ENCODE data around the gene SHB.

Gene SHB

GRCh38 chr9:38004809-38005560, 64.0 kb downstream of the SHB start:
- H3K79me2 ChIP-seq (ENCODE audit: low read length): no peaks in the 10 kb centered on the region
- H3K4me3 ChIP-seq (ENCODE audit: low read length): no peak overlapping the region
- TF ChIP-seq EZH2phosphoT487 (IDR thresholded peaks at IDR 0.05; ENCODE audit: low read length): no peak
- TF ChIP-seq EZH2 (optimal IDR thresholded peaks at IDR 0.05; ENCODE audit: low read depth, low read length): no peak
- no peak for TF ChIP-seq CTCF (IDR thresholded peaks at IDR 0.05; ENCODE audit: low read length)
- H2AFZ ChIP-seq (ENCODE audit: low read length): no peak overlapping the region
- peaks cover 4% of the 10 kb centered on the region for H3K4me1 ChIP-seq (ENCODE audit: low read length)
- H3K4me2 ChIP-seq (ENCODE audit: low read depth, low read length): no peak overlapping the region
- no peak overlapping the region for H3K27ac ChIP-seq (ENCODE audit: low read length)
- H3K9me3 ChIP-seq (replicated peaks; ENCODE audit: insufficient read depth, low read length): no peaks in the 10 kb centered on the region
- no peaks in the 10 kb centered on the region for H3K36me3 ChIP-seq (replicated peaks; ENCODE audit: insufficient read depth, low read length)
- H3F3A ChIP-seq (ENCODE audit: insufficient read depth, low read length): no peaks in the 10 kb centered on the region
- H3K27me3 ChIP-seq (replicated peaks; ENCODE audit: insufficient read depth, low read length): no peaks in the 10 kb centered on the region
- no peaks in the 10 kb centered on the region for H3K9me2 ChIP-seq (replicated peaks; ENCODE audit: insufficient read depth, low read length)
- no peak overlapping the region for H3K9ac ChIP-seq (ENCODE audit: low read length)
- no peak for DNase-seq
- H4K20me1 ChIP-seq (ENCODE audit: insufficient read depth, low read length): no peaks in the 10 kb centered on the region

GRCh38 chr9:38003946-38004808, 64.8 kb downstream of the SHB start:
- H3K9ac ChIP-seq (ENCODE audit: low read length): no peak overlapping the region
- H3K4me2 ChIP-seq (ENCODE audit: low read depth, low read length): no peak overlapping the region
- TF ChIP-seq EZH2 (optimal IDR thresholded peaks at IDR 0.05; ENCODE audit: low read depth, low read length) (no peak), CTCF (IDR thresholded peaks at IDR 0.05; ENCODE audit: low read length) (no peak), EZH2phosphoT487 (IDR thresholded peaks at IDR 0.05; ENCODE audit: low read length) (no peak)
- H2AFZ ChIP-seq (ENCODE audit: low read length): no peak overlapping the region
- H3K36me3 ChIP-seq (replicated peaks; ENCODE audit: insufficient read depth, low read length): no peaks in the 10 kb centered on the region
- peaks cover 4% of the 10 kb centered on the region for H3K4me1 ChIP-seq (ENCODE audit: low read length)
- no peak overlapping the region for H3K27ac ChIP-seq (ENCODE audit: low read length)
- no peak for DNase-seq
- H3K9me2 ChIP-seq (replicated peaks; ENCODE audit: insufficient read depth, low read length): no peaks in the 10 kb centered on the region
- H3K79me2 ChIP-seq (ENCODE audit: low read length): no peaks in the 10 kb centered on the region
- H3F3A ChIP-seq (ENCODE audit: insufficient read depth, low read length): no peaks in the 10 kb centered on the region
- no peaks in the 10 kb centered on the region for H4K20me1 ChIP-seq (ENCODE audit: insufficient read depth, low read length)
- no peak overlapping the region for H3K4me3 ChIP-seq (ENCODE audit: low read length)
- no peaks in the 10 kb centered on the region for H3K27me3 ChIP-seq (replicated peaks; ENCODE audit: insufficient read depth, low read length)
- H3K9me3 ChIP-seq (replicated peaks; ENCODE audit: insufficient read depth, low read length): no peaks in the 10 kb centered on the region

- DNase-seq: no peak
- H3K36me3 ChIP-seq (replicated peaks; ENCODE audit: insufficient read depth, low read length): no peaks in the 10 kb centered on the region
- no peaks in the 10 kb centered on the region for H3K27me3 ChIP-seq (replicated peaks; ENCODE audit: insufficient read depth, low read length)
- no peak overlapping the region for H3K9ac ChIP-seq (ENCODE audit: low read length)
- H2AFZ ChIP-seq (ENCODE audit: low read length): no peak overlapping the region
- no peak for TF ChIP-seq EZH2 (optimal IDR thresholded peaks at IDR 0.05; ENCODE audit: low read depth, low read length)
- no peak for TF ChIP-seq CTCF (IDR thresholded peaks at IDR 0.05; ENCODE audit: low read length)
- no peak for TF ChIP-seq EZH2phosphoT487 (IDR thresholded peaks at IDR 0.05; ENCODE audit: low read length)
- H3K4me3 ChIP-seq (ENCODE audit: low read length): no peak overlapping the region
- H3K27ac ChIP-seq (ENCODE audit: low read length): no peak overlapping the region
- no peak overlapping the region for H3K4me2 ChIP-seq (ENCODE audit: low read depth, low read length)
- peaks cover 4% of the 10 kb centered on the region for H3K4me1 ChIP-seq (ENCODE audit: low read length)
- no peaks in the 10 kb centered on the region for H3K9me3 ChIP-seq (replicated peaks; ENCODE audit: insufficient read depth, low read length)
- H3K9me2 ChIP-seq (replicated peaks; ENCODE audit: insufficient read depth, low read length): no peaks in the 10 kb centered on the region
- no peaks in the 10 kb centered on the region for H4K20me1 ChIP-seq (ENCODE audit: insufficient read depth, low read length)
- H3K79me2 ChIP-seq (ENCODE audit: low read length): no peaks in the 10 kb centered on the region
- H3F3A ChIP-seq (ENCODE audit: insufficient read depth, low read length): no peaks in the 10 kb centered on the region
Observed at GRCh38 chr9:38003230-38003629, 65.8 kb downstream of the SHB start.
